Right renal pelvis (tissue), 4 donors: Measurements from ENCODE around the gene CYP4B1. TPM values are rescaled to one million over a fixed set of nuclear protein-coding genes. Genes with fewer than 3 reads are reported as not detected.

Experiments used
- polyA plus RNA-seq, 4 donors: library from polyadenylated mRNA; unstranded; fragments of 120-200 nt; gene quantifications; one replicate each; pipeline ENCODE4 v1.2.1, GENCODE V29; 2013; ENCODE audit not compliant: insufficient read length in 4 of 4

The CYP4B1 gene
- polyA plus RNA-seq, 4 donors, result 1.6 to 3.9 (median 2.5) TPM

Other genes with a start within 250 kb of the CYP4B1 start
- gene KNCN, start 247.4 kb upstream of the CYP4B1 start, polyA plus RNA-seq, result under 1 TPM in 1 of 4 donors, not detected in 3; 0.03 TPM
- 10 to 100 TPM; 22.3 to 29.3 (median 25.3) TPM for gene MKNK1, start 194.8 kb upstream of the CYP4B1 start, polyA plus RNA-seq
- gene MOB3C, start 182.2 kb upstream of the CYP4B1 start, polyA plus RNA-seq, result 10 to 100 TPM; 11.6 to 13.7 (median 12.1) TPM
- gene ATPAF1, start 130.7 kb upstream of the CYP4B1 start, polyA plus RNA-seq, result 100 to 1,000 TPM in 3 of 4 donors, 10 to 100 TPM in 1; 96.0 to 112 (median 108) TPM
- gene TEX38, start 127.2 kb upstream of the CYP4B1 start, polyA plus RNA-seq, result under 1 TPM; 0.18 to 0.51 (median 0.37) TPM
- gene EFCAB14, start 79.9 kb upstream of the CYP4B1 start, polyA plus RNA-seq, result 100 to 1,000 TPM in 3 of 4 donors, 10 to 100 TPM in 1; 90.8 to 124 (median 107) TPM
- gene CYP4A11, start 142.4 kb downstream of the CYP4B1 start, polyA plus RNA-seq, result 10 to 100 TPM; 37.8 to 55.3 (median 46.3) TPM
- 10 to 100 TPM in 3 of 4 donors, 1 to 10 TPM in 1; 8.2 to 13.4 (median 11.6) TPM for gene CYP4X1, start 224.6 kb downstream of the CYP4B1 start, polyA plus RNA-seq